Rectal smooth muscle tissue (tissue), 1 donor: ENCODE data around the gene ZNF883.

Experiments used
- H3K27ac ChIP-seq: one replicate; pipeline ENCODE4 v1.7.0; 2013; ENCODE audit warnings: low read depth, low read length, inconsistent platforms
- H3K27me3 ChIP-seq: one replicate; pipeline ENCODE4 v1.7.0; 2013; ENCODE audit warnings: low read length; ENCODE audit not compliant: control insufficient read depth, insufficient read depth
- H3K36me3 ChIP-seq: one replicate; pipeline ENCODE4 v1.7.0; 2013; ENCODE audit warnings: low read length; ENCODE audit not compliant: control insufficient read depth, insufficient read depth
- H3K4me1 ChIP-seq: one replicate; pipeline ENCODE4 v1.7.0; 2013; ENCODE audit warnings: low read length; ENCODE audit not compliant: control insufficient read depth, insufficient read depth
- H3K4me3 ChIP-seq: one replicate; pipeline ENCODE4 v1.7.0; 2013; ENCODE audit warnings: low read length
- H3K9ac ChIP-seq: one replicate; pipeline ENCODE4 v1.7.0; 2013; ENCODE audit warnings: low read length

The ZNF883 gene

DNA sequence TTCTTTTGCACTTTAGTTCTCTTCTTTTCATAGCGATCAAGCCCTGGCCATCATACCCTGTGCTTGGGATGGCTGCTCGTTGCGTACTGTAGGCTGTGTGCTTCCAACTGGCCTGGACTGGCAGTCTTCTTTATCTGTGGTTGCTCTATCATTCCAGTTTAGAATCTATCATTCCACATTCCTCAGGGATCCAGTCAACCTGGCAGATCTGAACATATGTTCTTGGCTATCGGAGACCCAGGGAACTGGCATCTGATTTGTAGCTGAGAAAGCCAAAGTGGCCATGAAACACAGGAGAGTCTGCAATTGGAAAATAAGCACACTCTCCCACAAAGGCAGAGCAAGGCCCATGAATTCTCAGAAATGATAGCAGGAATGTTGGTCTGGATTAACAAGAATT is 98.7 kb downstream of the ZNF883 start:
- H3K4me3 ChIP-seq = no peak overlapping the region
- no peak overlapping the region for H3K9ac ChIP-seq
- H3K4me1 ChIP-seq = no peaks in the 10 kb centered on the region
- H3K27me3 ChIP-seq = no peaks in the 10 kb centered on the region
- no peaks in the 10 kb centered on the region for H3K36me3 ChIP-seq
- no peak overlapping the region for H3K27ac ChIP-seq

DNA sequence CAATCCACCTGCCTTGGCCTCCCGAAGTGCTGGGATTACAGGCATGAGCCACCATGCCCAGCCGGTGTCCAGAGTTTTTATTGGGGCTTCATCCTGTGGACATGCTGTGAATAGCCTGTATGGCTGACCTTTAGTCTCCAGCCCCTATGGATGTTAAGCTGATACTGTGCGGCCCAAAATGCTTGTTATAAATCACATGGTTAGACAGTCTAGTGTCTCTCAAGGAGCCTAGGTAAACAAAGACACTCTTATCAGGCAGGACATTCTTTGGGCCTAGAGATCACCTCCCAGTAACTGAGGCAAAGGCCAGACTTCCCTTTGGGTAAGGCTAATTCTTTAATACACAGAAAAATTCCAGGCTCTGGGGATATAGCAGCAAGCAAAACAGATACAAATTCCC is 99.4 kb downstream of the ZNF883 start:
- no peak overlapping the region for H3K4me3 ChIP-seq

GRCh38 chr9:112911736-112912135 is 100.3 kb downstream of the ZNF883 start:
- H3K4me3 ChIP-seq = no peak overlapping the region
- H3K36me3 ChIP-seq = no peaks in the 10 kb centered on the region
- no peaks in the 10 kb centered on the region for H3K27me3 ChIP-seq

More for the DNA sequence above, 99.4 kb downstream of the ZNF883 start:
- H3K27ac ChIP-seq = no peak overlapping the region
- no peaks in the 10 kb centered on the region for H3K4me1 ChIP-seq
- no peaks in the 10 kb centered on the region for H3K27me3 ChIP-seq
- no peaks in the 10 kb centered on the region for H3K36me3 ChIP-seq
- H3K9ac ChIP-seq = no peak overlapping the region

More at GRCh38 chr9:112911736-112912135, 100.3 kb downstream of the ZNF883 start:
- Histone ChIP-seq H3K4me1 (no peaks in the 10 kb centered on the region), H3K27ac (no peak overlapping the region), H3K9ac (no peak overlapping the region)
